ENCODE measurements around the gene RNF2. TPM values are rescaled to one million over a fixed set of nuclear protein-coding genes. Genes with fewer than 3 reads are reported as not detected.
"Not testable (repeated sequence)": the region's sequence is repeated elsewhere in the genome, so short reads cannot be mapped to it uniquely, and the experiment has no call there.

RNF2 gene
- total RNA-seq, 1 donor from 2014 or later: 142 TPM

GRCh38 chr1:185046668-185047067 lies 1.3 kb downstream of the RNF2 start:
- no peak for FAIRE-seq
- DNase-seq (ENCODE audit: low spot score in 2 of 2): no peak

DNA sequence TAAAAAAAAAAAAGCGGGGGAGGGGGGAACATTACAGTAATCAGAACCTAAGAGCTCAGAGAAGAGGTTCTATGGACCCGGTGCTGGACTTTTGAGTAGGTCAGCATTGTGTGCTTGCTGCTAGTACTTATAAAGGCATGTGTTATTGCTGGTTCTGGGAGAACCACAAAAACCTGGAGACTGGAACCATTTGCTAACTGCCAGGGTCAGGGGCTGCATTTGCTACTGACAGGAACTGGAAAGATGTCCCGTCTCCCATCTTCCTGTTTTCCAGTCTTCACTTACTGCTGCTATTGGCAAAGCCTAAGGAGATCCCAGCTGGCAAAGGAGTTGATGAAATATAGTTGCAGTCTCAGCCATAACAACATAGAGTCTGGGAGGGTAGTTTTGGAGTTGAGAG lies 4.3 kb downstream of the RNF2 start:
- FAIRE-seq (no peak), DNase-seq (ENCODE audit: low spot score in 2 of 2) (no peak)

- DNase-seq (ENCODE audit: low spot score in 2 of 2): no peak
- FAIRE-seq: no peak
These were observed 5.6 kb downstream of the RNF2 start for GRCh38 chr1:185050823-185051451.

DNA sequence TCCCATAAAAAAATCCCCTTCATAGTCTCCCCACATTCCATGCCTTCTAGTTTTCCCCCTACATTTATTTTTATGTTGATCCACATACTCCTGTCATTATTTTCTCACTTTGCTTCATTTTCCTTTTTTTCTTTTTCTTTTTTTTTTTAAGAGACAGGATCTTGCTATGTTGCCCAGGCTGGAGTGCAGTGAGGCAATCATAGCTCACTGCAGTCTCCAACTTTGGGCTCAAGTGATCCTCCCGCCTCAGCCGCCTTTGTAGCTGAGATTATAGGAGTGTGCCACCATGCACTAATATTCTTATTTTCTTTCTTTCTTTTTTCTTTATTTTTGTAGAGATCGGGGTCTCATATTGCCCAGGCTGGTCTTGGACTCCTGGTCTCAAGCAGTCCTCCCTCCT lies 7.8 kb downstream of the RNF2 start:
- no peak for FAIRE-seq
- no peak for DNase-seq (ENCODE audit: low spot score in 2 of 2)

DNA sequence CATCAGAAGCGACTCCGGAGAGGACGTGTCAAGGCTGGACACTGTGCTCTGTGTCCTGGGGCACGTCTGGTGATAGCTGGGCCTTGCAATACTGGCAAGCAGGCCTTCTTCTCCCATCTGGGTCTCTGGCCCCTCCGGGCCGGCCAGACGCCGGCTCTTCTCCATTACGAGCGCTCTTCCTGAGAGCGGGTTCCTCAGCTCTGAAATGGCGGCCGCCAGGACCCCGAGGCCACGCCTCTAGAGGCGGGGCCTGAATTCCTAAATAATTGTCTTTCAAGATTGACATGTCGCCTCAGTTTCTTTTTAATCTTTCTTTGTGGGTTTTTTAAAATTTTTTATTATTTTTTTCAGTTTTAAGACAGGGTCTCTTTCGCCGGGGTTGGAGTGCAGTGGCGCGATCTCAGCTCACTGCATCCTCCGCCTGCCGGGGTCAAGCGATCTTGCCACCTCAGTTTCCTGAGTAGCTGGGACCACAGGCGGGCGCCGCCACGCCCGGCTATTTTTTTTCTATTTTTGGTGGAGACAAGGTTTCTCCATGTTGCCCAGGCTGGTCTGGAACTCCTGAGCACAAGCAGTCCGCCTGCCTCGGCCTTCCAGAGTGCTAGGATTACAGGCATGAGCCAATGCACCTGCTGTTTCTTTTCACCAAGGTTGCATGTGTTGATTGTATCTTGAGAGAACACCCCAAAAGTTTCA lies 9.2 kb downstream of the RNF2 start:
- FAIRE-seq: no peak

GRCh38 chr1:185058110-185058509 lies 12.8 kb downstream of the RNF2 start:
- FAIRE-seq (no peak), DNase-seq (ENCODE audit: low spot score in 2 of 2) (no peak)

More for the DNA sequence above, 9.2 kb downstream of the RNF2 start:
- no peak for DNase-seq (ENCODE audit: low spot score in 2 of 2)

- FAIRE-seq (no peak), DNase-seq (ENCODE audit: low spot score in 2 of 2) (no peak)
These were observed 13.5 kb downstream of the RNF2 start for GRCh38 chr1:185058876-185059275.

DNA sequence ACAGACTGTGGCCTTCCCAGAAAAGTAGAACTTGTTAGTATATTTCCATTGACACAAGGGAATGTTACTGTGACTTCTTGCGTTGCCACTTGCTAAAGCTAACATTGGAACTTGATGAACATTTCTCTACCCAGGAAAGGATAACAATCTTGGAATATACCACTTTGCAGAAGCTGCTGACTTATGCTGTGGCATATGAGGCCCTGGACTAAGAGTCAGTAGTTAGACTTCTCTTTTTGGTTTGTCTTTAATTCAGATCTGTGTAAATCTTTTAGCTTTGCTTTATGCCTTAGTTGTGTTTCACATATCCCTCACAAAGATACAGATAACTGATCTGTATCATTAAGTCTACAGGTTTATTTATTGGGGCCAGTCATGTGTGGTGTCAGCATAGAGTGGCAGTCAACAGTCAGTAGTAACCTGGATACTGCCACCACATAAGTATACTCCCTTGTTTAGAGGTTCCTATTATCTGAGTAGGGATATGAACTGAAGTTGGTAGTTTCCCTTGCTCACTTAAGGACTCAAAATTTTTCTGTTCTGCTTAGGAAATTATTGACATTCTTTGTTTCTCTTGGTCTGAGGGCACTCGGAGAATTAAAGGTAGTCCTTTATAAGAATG lies 14.7 kb downstream of the RNF2 start:
- no peak for FAIRE-seq
- DNase-seq (ENCODE audit: low spot score in 2 of 2): no peak

DNA sequence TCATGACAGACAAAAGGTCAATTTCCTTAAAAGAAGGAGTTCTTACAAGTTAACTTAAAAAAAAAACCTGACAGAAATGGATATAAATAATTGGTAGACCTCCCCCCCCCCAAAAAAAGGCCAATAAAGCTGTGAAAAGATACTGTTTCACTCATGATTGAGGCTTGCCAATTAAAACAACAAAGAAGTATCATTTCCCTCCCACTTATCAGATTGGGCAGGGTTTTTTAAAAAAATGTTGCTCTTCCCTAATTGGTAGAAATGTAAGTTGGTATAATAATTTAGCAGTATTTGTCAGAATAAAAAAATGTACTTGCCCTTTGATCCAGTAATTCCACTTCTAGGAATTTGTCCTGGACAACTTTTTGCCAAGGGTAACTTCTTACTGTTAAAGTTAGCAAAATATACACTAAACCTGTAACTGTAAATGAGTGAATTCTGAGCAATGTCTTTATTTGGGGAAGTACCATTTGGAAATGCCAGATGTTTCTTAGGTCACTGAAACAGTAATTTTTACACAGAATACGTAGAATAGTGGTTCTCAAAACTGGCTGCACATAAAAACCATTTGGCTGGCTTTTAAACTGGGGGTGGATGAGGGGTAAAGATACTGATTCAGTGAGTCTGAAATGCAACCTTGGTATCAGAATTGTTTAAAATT lies 17.5 kb downstream of the RNF2 start:
- DNase-seq (ENCODE audit: low spot score in 2 of 2) (no peak), FAIRE-seq (no peak)

DNA sequence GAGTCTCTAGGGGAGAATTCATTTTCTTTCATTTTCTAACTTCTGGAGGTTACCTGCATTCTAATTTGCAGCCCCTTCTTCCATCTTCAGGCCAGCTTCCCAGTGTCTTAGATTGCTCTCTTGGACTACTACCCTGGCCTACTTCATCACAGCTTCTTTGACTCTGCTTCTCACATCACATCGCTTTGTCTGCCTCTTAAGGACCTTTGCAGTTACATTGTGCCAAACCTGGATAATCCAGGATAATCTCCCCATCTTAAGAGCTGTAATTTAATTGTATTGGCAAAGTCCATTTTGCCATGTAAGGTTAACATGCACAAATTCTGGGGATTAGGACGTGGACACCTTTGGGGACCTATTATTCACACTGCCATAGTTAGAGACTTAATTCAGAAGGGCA lies 18.4 kb downstream of the RNF2 start:
- DNase-seq (ENCODE audit: low spot score in 2 of 2): no peak
- FAIRE-seq: no peak

DNA sequence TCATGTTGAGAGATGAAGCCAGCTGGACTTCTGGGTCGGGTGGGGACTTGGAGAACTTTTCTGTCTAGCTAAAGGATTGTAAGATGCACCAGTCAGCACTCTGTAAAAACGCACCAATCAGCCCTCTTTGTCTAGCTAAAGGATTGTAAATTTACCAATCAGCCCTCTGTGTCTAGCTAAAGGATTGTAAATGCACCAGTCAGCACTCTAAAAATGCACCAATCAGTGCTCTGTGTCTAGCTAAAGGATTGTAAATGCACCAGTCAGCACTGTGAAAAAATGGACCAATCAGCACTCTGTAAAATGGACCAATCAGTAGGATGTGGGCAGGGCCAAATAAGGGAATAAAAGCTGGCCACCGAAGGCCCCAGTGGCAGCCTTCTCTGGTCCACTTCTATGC lies 19.6 kb downstream of the RNF2 start:
- FAIRE-seq; DNase-seq (ENCODE audit: low spot score in 2 of 2): not testable (repeated sequence)

- FAIRE-seq: no peak
- no peak for DNase-seq (ENCODE audit: low spot score in 2 of 2)
These were observed 20.8 kb downstream of the RNF2 start for GRCh38 chr1:185066181-185066580.

DNA sequence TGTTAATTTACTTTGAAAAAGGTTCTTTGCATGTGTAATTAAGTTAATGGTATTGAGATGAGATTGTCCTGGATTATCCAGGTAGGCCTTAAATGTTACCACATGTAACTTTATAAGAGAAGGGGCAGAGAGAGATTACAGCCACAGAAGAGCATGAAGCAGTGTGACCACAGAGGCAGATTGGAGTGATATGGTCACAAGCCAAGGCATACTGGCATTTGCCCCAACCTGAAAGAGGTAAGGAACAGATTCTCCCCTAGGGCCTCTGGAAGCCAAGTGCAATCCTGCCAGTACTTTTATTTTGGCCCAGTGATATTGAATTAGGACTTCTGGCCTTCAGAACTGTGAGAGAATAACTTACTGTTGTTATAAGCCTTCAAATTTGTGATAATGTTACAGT lies 23.0 kb downstream of the RNF2 start:
- FAIRE-seq (no peak), DNase-seq (ENCODE audit: low spot score in 2 of 2) (no peak)

DNA sequence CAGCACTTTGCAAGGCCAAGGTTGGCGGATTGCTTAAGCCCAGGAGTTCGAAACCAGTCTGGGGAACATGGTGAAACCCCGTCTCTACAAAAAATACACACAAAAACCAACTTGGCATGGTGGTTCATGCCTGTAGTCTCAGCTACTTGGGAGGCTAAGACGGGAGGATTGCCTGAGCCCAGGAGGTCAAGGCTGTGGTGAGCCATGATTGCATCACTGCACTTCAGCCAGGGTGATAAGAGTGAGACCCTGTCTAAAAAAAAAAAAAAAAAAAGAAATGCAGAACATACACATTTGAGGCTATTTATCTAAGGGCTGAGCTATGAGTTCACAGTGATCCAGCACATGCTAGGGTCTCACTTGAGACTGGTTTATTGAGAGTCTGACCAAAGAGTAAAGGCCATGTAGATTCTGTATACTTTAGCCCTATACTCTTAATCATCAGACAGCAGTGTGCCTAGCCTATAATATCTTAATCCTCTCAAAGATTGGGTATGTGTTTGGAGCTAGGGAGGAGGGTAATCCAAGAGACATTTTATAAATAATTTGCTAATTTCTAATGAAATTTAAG lies 23.9 kb downstream of the RNF2 start:
- DNase-seq (ENCODE audit: low spot score in 2 of 2) (no peak), FAIRE-seq (no peak)

DNA sequence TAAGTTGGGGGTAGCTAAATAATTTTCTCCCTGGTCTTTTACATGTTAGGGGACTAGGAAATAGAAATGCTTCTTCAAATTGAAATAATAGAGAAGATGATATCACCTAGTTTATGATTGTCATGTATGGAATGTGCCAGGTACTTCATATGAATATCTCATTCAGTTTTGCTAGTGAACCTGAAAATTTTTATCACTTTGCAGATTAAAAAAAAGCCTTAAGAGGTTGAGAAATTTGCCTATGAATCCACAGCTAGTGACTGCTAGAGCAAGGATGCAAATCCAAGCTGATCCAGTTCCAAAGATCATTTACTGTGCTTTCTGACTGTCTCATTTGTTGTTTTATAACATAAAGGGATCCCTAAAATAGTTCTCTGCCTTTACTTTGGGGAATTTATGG lies 24.7 kb downstream of the RNF2 start:
- no peak for FAIRE-seq
- DNase-seq (ENCODE audit: low spot score in 2 of 2): no peak

DNA sequence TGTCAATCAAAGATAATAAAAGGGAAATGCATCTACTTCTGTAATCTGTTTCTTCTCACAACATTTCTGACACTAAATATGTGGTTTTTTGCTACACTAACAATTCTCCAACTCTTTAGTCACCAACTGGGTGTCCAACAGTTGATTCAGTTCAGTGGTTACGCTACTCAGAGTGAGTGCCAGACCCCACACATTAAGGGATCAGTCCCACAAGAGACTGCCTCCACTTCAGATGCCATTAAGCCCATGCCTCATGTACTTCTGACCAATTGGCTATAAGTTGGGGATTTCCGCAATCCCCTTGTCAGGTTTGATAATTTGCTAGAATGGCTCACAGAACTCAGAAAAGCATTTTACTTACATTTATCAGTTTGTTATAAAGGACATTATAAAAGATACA lies 28.4 kb downstream of the RNF2 start:
- FAIRE-seq (no peak), DNase-seq (ENCODE audit: low spot score in 2 of 2) (no peak)

- FAIRE-seq (no peak), DNase-seq (ENCODE audit: low spot score in 2 of 2) (no peak)
These were observed 28.9 kb downstream of the RNF2 start for GRCh38 chr1:185074307-185074706.

- no peak for FAIRE-seq
These were observed 30.1 kb downstream of the RNF2 start for GRCh38 chr1:185075476-185075875.

GRCh38 chr1:185077374-185077773 lies 32.0 kb downstream of the RNF2 start:
- DNase-seq (ENCODE audit: low spot score in 2 of 2): no peak
- FAIRE-seq: peak; percentile 68

More at GRCh38 chr1:185075476-185075875, 30.1 kb downstream of the RNF2 start:
- DNase-seq (ENCODE audit: low spot score in 2 of 2): no peak

GRCh38 chr1:185080422-185080821 lies 35.1 kb downstream of the RNF2 start:
- FAIRE-seq (no peak), DNase-seq (ENCODE audit: low spot score in 2 of 2) (no peak)

- FAIRE-seq (no peak), DNase-seq (ENCODE audit: low spot score in 2 of 2) (no peak)
These were observed 38.5 kb downstream of the RNF2 start for GRCh38 chr1:185083818-185084217.
